Hematopoietic multipotent progenitor cell treated with erythropoietin and hydrocortisone succinate and interleukin-3 and kit ligand, for 8 days (in vitro differentiated cells): ENCODE data around the gene CA5A.

Experiments
- DNase-seq: peaks from one replicate; pipeline ENCODE4 v3.0.0-alpha.2; 2015

CA5A gene

GRCh38 chr16:87961623-87962022, 25.3 kb upstream of the CA5A start:
- no peak for DNase-seq

- DNase-seq, result no peak
These were observed 24.5 kb upstream of the CA5A start for GRCh38 chr16:87960852-87961251.

GRCh38 chr16:87960296-87960695, 24.0 kb upstream of the CA5A start:
- DNase-seq, result no peak

- DNase-seq, result peak; percentile 43
These were observed 23.2 kb upstream of the CA5A start for GRCh38 chr16:87959391-87959990.

- DNase-seq, result no peak
These were observed 22.3 kb upstream of the CA5A start for GRCh38 chr16:87958632-87959031.

GRCh38 chr16:87957296-87958094, 21.2 kb upstream of the CA5A start:
- no peak for DNase-seq

- peak; percentile 78 for DNase-seq
These were observed 20.3 kb upstream of the CA5A start for GRCh38 chr16:87956365-87957231.

- DNase-seq, result no peak
These were observed 19.7 kb upstream of the CA5A start for GRCh38 chr16:87956098-87956364.

GRCh38 chr16:87955302-87956097, 19.2 kb upstream of the CA5A start:
- DNase-seq, result no peak

GRCh38 chr16:87954826-87955225, 18.5 kb upstream of the CA5A start:
- no peak for DNase-seq

GRCh38 chr16:87954361-87954760, 18.0 kb upstream of the CA5A start:
- DNase-seq, result no peak

GRCh38 chr16:87953308-87954215, 17.2 kb upstream of the CA5A start:
- DNase-seq, result no peak

- DNase-seq, result no peak
These were observed 16.4 kb upstream of the CA5A start for GRCh38 chr16:87952751-87953150.

- peak; percentile 15 for DNase-seq
These were observed 15.5 kb upstream of the CA5A start for GRCh38 chr16:87951552-87952538.

GRCh38 chr16:87950765-87951551, 14.6 kb upstream of the CA5A start, which contains the start of gene BANP:
Gene BANP, plus strand, starts transcription at chr16:87951434. Its CDS starts 23,682 bp downstream, at chr16:87975116.
- peak; percentile 99 for DNase-seq

GRCh38 chr16:87949071-87949744, 12.9 kb upstream of the CA5A start:
- DNase-seq, result no peak

- DNase-seq, result no peak
These were observed 12.4 kb upstream of the CA5A start for GRCh38 chr16:87948735-87949070.

GRCh38 chr16:87948119-87948545, 11.8 kb upstream of the CA5A start:
- no peak for DNase-seq
